SK-N-SH treated with all-trans-retinoic acid at 6 μM for 48 hours (cell line): ENCODE measurements around the gene GHRH.

Experiments used
- ATAC-seq: fragments of 200-7000 bp; cut with Tn5 transposase; 3 replicates; pipeline ENCODE4 v1.9.1; 2020; ENCODE audit warnings: mild to moderate bottlenecking, moderate library complexity
- ARNTL ChIP-seq: fragments of 450-650 bp; formaldehyde crosslinking; IDR thresholded peaks from 2 replicates; pipeline ENCODE4 v1.5.0; 2020; ENCODE audit warnings: low read depth, mild to moderate bottlenecking, moderate library complexity, borderline replicate concordance
- BACH2 ChIP-seq: fragments of 250-450 bp; sonication (Bioruptor Pico); IDR thresholded peaks from 2 replicates; pipeline ENCODE4 v1.9.0; 2021; ENCODE audit warnings: mild to moderate bottlenecking, borderline replicate concordance
- CSDC2 ChIP-seq: fragments of 250-450 bp; sonication (Bioruptor Pico); IDR thresholded peaks from 2 replicates; pipeline ENCODE4 v1.5.0; 2020; ENCODE audit warnings: mild to moderate bottlenecking, moderate library complexity
- ESRRG ChIP-seq: fragments of 250-450 bp; sonication (Bioruptor Pico); IDR thresholded peaks from 2 replicates; pipeline ENCODE4 v1.6.1; 2021; ENCODE audit warnings: mild to moderate bottlenecking
- GLIS3 ChIP-seq: fragments of 250-450 bp; sonication (Bioruptor Pico); IDR thresholded peaks from 2 replicates; pipeline ENCODE4 v1.5.0; 2020; ENCODE audit warnings: mild to moderate bottlenecking, moderate library complexity
- ISL1 ChIP-seq: fragments of 250-450 bp; sonication (Bioruptor Pico); IDR thresholded peaks from 2 replicates; pipeline ENCODE4 v2.1.2; 2022; ENCODE audit warnings: mild to moderate bottlenecking, moderate library complexity
- OSR1 ChIP-seq: fragments of 250-450 bp; sonication (Bioruptor Pico); IDR thresholded peaks from 2 replicates; pipeline ENCODE4 v1.8.0; 2022; ENCODE audit warnings: moderate library complexity, mild to moderate bottlenecking, inconsistent platforms
- PPARA ChIP-seq: fragments of 250-450 bp; sonication (Bioruptor Pico); IDR thresholded peaks from 2 replicates; pipeline ENCODE4 v1.5.0; 2020; ENCODE audit warnings: mild to moderate bottlenecking, borderline replicate concordance
- RARB ChIP-seq: fragments of 250-450 bp; sonication (Bioruptor Pico); IDR thresholded peaks from 2 replicates; pipeline ENCODE4 v1.8.0; 2021; ENCODE audit warnings: mild to moderate bottlenecking, moderate library complexity
- SNAI2 ChIP-seq: fragments of 250-450 bp; sonication (Bioruptor Pico); IDR thresholded peaks from 2 replicates; pipeline ENCODE4 v1.5.0; 2020; ENCODE audit warnings: mild to moderate bottlenecking, moderate library complexity
- TOX ChIP-seq: fragments of 250-450 bp; sonication (Bioruptor Pico); IDR thresholded peaks from 2 replicates; pipeline ENCODE4 v1.8.0; 2021; ENCODE audit warnings: mild to moderate bottlenecking, moderate library complexity, borderline replicate concordance
- ZC3H10 ChIP-seq: fragments of 250-450 bp; sonication (Bioruptor Pico); IDR thresholded peaks from 2 replicates; pipeline ENCODE4 v1.5.1; 2021; ENCODE audit warnings: mild to moderate bottlenecking, moderate library complexity
- ZFP3 ChIP-seq: fragments of 250-450 bp; sonication (Bioruptor Pico); IDR thresholded peaks from 2 replicates; pipeline ENCODE4 v1.5.0; 2020; ENCODE audit warnings: mild to moderate bottlenecking, moderate library complexity
- ZFP30 ChIP-seq: fragments of 450-650 bp; formaldehyde crosslinking; IDR thresholded peaks from 2 replicates; pipeline ENCODE4 v1.5.0; 2022; ENCODE audit warnings: mild to moderate bottlenecking, moderate library complexity
- ZNF565 ChIP-seq: fragments of 450-650 bp; formaldehyde crosslinking; conservative IDR thresholded peaks from 2 replicates; pipeline ENCODE4 v1.5.0; 2020; ENCODE audit warnings: low read depth, mild to moderate bottlenecking, moderate library complexity
- ZNF70 ChIP-seq: fragments of 450-650 bp; formaldehyde crosslinking; IDR thresholded peaks from 2 replicates; pipeline ENCODE4 v1.5.0; 2020; ENCODE audit warnings: mild to moderate bottlenecking, moderate library complexity
- ZNF8 ChIP-seq: fragments of 450-650 bp; formaldehyde crosslinking; IDR thresholded peaks from 2 replicates; pipeline ENCODE4 v1.5.0; 2020; ENCODE audit warnings: mild to moderate bottlenecking, moderate library complexity
- TF ChIP-seq, protein P1 (sequence below): fragments of 250-450 bp; sonication (Bioruptor Pico); IDR thresholded peaks from 2 replicates; pipeline ENCODE4 v1.8.0; 2021; ENCODE audit warnings: low read depth, mild to moderate bottlenecking, moderate library complexity, borderline replicate concordance
- TF ChIP-seq, protein P2 (sequence below): fragments of 250-450 bp; sonication (Bioruptor Pico); IDR thresholded peaks from 2 replicates; pipeline ENCODE4 v1.5.1; 2020; ENCODE audit warnings: low read depth, mild to moderate bottlenecking, moderate library complexity
- TF ChIP-seq, protein P3 (sequence below): fragments of 250-450 bp; sonication (Bioruptor Pico); IDR thresholded peaks from 2 replicates; pipeline ENCODE4 v1.8.0; 2020; ENCODE audit warnings: mild to moderate bottlenecking, moderate library complexity, borderline replicate concordance
- TF ChIP-seq, protein P4 (sequence below): fragments of 250-450 bp; sonication (Bioruptor Pico); IDR thresholded peaks from 2 replicates; pipeline ENCODE4 v1.5.0; 2020; ENCODE audit warnings: mild to moderate bottlenecking, moderate library complexity

The GHRH gene

DNA sequence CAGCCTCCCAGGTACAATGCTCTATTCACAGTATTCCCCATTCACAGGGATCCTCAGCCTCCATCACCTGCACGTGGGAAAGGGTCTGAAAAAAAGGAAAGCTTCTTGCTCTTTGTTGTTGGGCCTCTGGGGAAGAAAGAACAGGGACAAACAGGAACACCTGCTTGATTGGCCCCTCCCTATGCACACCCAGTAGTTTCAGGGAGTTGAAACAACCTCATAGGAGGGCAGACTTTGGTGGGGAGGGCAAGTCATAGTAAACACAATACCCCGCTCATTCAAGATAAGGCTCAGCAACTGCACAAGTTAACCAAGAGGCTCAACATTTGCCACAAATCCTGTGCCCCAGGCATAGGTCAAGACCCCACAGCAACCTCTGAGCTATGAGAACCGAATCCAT lies 1.7 kb downstream of the GHRH start:
- TF ChIP-seq ISL1 (CRISPR knock-in tag): no peak
- TF ChIP-seq ZFP30 (CRISPR knock-in tag): no peak
- TF ChIP-seq ZNF8 (CRISPR knock-in tag): no peak
- TF ChIP-seq SNAI2 (CRISPR knock-in tag): no peak
- no peak for TF ChIP-seq ARNTL (CRISPR knock-in tag)
- no peak for TF ChIP-seq TOX (CRISPR knock-in tag)
- no peak for TF ChIP-seq BACH2 (CRISPR knock-in tag)
- no peak for TF ChIP-seq ZNF70 (CRISPR knock-in tag)
- no peak for TF ChIP-seq ZFP3 (CRISPR knock-in tag)
- TF ChIP-seq, protein P1, sequence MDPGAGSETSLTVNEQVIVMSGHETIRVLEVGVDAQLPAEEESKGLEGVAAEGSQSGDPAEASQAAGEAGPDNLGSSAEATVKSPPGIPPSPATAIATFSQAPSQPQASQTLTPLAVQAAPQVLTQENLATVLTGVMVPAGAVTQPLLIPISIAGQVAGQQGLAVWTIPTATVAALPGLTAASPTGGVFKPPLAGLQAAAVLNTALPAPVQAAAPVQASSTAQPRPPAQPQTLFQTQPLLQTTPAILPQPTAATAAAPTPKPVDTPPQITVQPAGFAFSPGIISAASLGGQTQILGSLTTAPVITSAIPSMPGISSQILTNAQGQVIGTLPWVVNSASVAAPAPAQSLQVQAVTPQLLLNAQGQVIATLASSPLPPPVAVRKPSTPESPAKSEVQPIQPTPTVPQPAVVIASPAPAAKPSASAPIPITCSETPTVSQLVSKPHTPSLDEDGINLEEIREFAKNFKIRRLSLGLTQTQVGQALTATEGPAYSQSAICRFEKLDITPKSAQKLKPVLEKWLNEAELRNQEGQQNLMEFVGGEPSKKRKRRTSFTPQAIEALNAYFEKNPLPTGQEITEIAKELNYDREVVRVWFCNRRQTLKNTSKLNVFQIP (CRISPR knock-in tag): no peak
- no peak for TF ChIP-seq GLIS3 (CRISPR knock-in tag)
- ATAC-seq: no peak

DNA sequence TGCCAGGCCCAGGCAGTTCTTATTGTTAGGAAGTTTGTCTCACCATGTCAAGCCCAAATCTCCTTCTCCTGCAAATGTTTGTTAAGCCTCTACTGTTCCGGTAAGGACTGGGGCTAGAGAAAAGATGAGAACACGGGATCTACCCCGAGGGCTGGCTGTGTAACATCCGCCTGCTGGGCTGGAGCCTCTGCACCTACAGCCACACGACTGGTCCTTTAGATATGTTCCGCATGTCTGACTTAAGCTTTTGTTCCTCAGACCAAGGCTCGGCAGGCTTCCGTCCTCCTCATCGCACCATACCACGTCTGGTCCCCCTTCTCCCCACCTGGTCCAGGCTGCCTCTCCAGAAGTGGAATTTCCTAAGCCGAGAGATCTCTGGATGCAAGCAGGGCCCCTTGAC lies 2.6 kb downstream of the GHRH start:
- TF ChIP-seq ZNF8 (CRISPR knock-in tag) (no peak), ZNF565 (no peak), OSR1 (CRISPR knock-in tag) (no peak), ESRRG (CRISPR knock-in tag) (no peak), SNAI2 (CRISPR knock-in tag) (no peak), TOX (CRISPR knock-in tag) (no peak), PPARA (CRISPR knock-in tag) (no peak), ARNTL (CRISPR knock-in tag) (no peak), ZNF70 (CRISPR knock-in tag) (no peak)
- TF ChIP-seq, protein P1 (CRISPR knock-in tag): no peak
- TF ChIP-seq, protein P2, sequence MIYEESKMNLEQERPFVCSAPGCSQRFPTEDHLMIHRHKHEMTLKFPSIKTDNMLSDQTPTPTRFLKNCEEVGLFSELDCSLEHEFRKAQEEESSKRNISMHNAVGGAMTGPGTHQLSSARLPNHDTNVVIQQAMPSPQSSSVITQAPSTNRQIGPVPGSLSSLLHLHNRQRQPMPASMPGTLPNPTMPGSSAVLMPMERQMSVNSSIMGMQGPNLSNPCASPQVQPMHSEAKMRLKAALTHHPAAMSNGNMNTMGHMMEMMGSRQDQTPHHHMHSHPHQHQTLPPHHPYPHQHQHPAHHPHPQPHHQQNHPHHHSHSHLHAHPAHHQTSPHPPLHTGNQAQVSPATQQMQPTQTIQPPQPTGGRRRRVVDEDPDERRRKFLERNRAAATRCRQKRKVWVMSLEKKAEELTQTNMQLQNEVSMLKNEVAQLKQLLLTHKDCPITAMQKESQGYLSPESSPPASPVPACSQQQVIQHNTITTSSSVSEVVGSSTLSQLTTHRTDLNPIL: no peak
- no peak for ATAC-seq

DNA sequence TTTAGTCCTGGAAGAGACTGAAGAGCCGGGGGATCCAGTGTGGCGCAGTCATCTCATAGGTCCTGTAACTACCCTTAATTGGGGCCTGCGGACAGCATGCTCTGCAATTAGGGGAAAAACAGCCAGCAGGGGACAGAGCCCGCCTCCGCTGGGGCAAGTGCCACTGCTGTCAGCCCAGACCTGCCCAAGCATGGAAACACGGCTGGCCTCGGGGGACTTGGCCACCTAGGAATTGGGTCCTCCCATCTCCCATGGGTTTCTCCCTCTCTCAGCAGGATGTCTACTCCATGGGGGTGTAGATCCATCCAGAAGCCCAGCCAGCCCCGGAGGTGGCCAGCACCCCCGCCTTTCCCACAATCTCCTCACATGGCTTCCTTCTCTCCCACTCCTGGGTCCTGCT lies 3.6 kb downstream of the GHRH start:
- ATAC-seq: no peak
- TF ChIP-seq ISL1 (CRISPR knock-in tag): no peak
- TF ChIP-seq ESRRG (CRISPR knock-in tag): no peak
- no peak for TF ChIP-seq RARB (CRISPR knock-in tag)
- no peak for TF ChIP-seq ZFP3 (CRISPR knock-in tag)
- TF ChIP-seq PPARA (CRISPR knock-in tag): no peak

DNA sequence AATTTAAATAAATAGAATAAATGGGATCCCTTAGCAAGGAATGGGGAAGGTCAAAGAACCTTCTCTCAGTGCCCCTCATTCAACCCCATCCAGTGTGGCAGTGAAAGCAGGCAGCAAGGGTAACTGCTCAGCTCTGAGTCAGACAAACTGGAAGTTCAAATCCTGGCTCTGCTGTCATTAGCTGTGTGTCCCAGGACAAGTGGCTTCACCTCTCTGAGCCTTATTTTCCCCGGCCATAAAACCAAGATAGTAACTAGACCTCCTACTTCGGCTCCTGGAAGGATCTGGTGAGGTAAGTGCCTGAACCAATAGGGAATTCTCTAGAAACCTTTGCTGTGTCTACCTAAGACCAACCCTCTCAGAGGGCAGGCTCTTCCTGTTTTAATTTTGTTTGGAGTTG lies 4.1 kb downstream of the GHRH start:
- ATAC-seq: no peak
- TF ChIP-seq SNAI2 (CRISPR knock-in tag): no peak
- TF ChIP-seq RARB (CRISPR knock-in tag): no peak
- no peak for TF ChIP-seq ZFP30 (CRISPR knock-in tag)
- TF ChIP-seq ZNF70 (CRISPR knock-in tag): no peak
- TF ChIP-seq OSR1 (CRISPR knock-in tag): no peak
- TF ChIP-seq, protein P3, sequence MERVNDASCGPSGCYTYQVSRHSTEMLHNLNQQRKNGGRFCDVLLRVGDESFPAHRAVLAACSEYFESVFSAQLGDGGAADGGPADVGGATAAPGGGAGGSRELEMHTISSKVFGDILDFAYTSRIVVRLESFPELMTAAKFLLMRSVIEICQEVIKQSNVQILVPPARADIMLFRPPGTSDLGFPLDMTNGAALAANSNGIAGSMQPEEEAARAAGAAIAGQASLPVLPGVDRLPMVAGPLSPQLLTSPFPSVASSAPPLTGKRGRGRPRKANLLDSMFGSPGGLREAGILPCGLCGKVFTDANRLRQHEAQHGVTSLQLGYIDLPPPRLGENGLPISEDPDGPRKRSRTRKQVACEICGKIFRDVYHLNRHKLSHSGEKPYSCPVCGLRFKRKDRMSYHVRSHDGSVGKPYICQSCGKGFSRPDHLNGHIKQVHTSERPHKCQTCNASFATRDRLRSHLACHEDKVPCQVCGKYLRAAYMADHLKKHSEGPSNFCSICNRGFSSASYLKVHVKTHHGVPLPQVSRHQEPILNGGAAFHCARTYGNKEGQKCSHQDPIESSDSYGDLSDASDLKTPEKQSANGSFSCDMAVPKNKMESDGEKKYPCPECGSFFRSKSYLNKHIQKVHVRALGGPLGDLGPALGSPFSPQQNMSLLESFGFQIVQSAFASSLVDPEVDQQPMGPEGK: no peak
- no peak for TF ChIP-seq ZFP3 (CRISPR knock-in tag)
- no peak for TF ChIP-seq GLIS3 (CRISPR knock-in tag)
- no peak for TF ChIP-seq ZC3H10 (CRISPR knock-in tag)
- TF ChIP-seq, protein P1 (CRISPR knock-in tag): no peak
- TF ChIP-seq, protein P4, sequence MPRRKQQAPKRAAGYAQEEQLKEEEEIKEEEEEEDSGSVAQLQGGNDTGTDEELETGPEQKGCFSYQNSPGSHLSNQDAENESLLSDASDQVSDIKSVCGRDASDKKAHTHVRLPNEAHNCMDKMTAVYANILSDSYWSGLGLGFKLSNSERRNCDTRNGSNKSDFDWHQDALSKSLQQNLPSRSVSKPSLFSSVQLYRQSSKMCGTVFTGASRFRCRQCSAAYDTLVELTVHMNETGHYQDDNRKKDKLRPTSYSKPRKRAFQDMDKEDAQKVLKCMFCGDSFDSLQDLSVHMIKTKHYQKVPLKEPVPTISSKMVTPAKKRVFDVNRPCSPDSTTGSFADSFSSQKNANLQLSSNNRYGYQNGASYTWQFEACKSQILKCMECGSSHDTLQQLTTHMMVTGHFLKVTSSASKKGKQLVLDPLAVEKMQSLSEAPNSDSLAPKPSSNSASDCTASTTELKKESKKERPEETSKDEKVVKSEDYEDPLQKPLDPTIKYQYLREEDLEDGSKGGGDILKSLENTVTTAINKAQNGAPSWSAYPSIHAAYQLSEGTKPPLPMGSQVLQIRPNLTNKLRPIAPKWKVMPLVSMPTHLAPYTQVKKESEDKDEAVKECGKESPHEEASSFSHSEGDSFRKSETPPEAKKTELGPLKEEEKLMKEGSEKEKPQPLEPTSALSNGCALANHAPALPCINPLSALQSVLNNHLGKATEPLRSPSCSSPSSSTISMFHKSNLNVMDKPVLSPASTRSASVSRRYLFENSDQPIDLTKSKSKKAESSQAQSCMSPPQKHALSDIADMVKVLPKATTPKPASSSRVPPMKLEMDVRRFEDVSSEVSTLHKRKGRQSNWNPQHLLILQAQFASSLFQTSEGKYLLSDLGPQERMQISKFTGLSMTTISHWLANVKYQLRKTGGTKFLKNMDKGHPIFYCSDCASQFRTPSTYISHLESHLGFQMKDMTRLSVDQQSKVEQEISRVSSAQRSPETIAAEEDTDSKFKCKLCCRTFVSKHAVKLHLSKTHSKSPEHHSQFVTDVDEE (CRISPR knock-in tag): no peak
- TF ChIP-seq ZNF565: no peak
- TF ChIP-seq ARNTL (CRISPR knock-in tag): no peak
- no peak for TF ChIP-seq ZNF8 (CRISPR knock-in tag)
- no peak for TF ChIP-seq BACH2 (CRISPR knock-in tag)
- TF ChIP-seq CSDC2 (CRISPR knock-in tag): no peak
- TF ChIP-seq, protein P2: no peak
